CD4-positive, alpha-beta T cell (primary cell): Measurements from ENCODE around the gene ARL4D. TPM values are rescaled to one million over a fixed set of nuclear protein-coding genes. Genes with fewer than 3 reads are reported as not detected.

Experiments used
- ATAC-seq: fragments of 200-7000 bp; cut with Tn5 transposase; one replicate; pipeline ENCODE4 v1.10.0; 2022; ENCODE audit warnings: mild to moderate bottlenecking; ENCODE audit not compliant: poor library complexity
- CTCF ChIA-PET: fragments of 350-600 bp; sonication (Branson Sonifier 250); formaldehyde crosslinking; loops from one replicate; lab custom pipeline; 2021; ENCODE audit warnings: antibody characterized with exemption, inconsistent platforms; lab: Charles Lee
- POLR2A ChIA-PET: fragments of 350-600 bp; sonication (Branson Sonifier 250); formaldehyde crosslinking; loops from one replicate; lab custom pipeline; 2021; ENCODE audit warnings: antibody characterized with exemption, inconsistent platforms; lab: Charles Lee
- DNase-seq, 14 experiments: peaks; one replicate each; pipeline ENCODE4 v3.0.0-alpha.2; 2013 to 2020; ENCODE audit warnings: mixed read lengths in 2 of 14
- H3K27ac ChIP-seq, 2 donors: one replicate each; pipeline versions ENCODE4 v1.5.1 to v1.7.0; 2013; ENCODE audit warnings: low read length in 2 of 2, low read depth in 1 of 2, mild to moderate bottlenecking in 1 of 2
- H3K27me3 ChIP-seq, 2 experiments: 1 replicate in 1 of 2; 2 replicates in 1 of 2; pipeline versions ENCODE4 v1.6.1 to v1.7.0; 2013; ENCODE audit warnings: low read length in 2 of 2, control low read depth in 1 of 2, mild to moderate bottlenecking in 1 of 2, moderate library complexity in 1 of 2; ENCODE audit not compliant: insufficient read depth in 2 of 2, control insufficient read depth in 1 of 2
- H3K36me3 ChIP-seq: one replicate; pipeline ENCODE4 v1.6.1; 2013; ENCODE audit warnings: low read length, control low read depth; ENCODE audit not compliant: insufficient read depth
- H3K4me1 ChIP-seq: one replicate; pipeline ENCODE4 v1.6.1; 2013; ENCODE audit warnings: low read length, control low read depth; ENCODE audit not compliant: insufficient read depth
- H3K4me3 ChIP-seq: one replicate; pipeline ENCODE4 v1.5.1; 2013; ENCODE audit warnings: mild to moderate bottlenecking, low read length, moderate library complexity
- H3K9me3 ChIP-seq, 2 experiments: 1 replicate in 1 of 2; 2 replicates in 1 of 2; pipeline versions ENCODE4 v1.6.1 to v1.7.0; 2013; ENCODE audit warnings: low read length in 2 of 2, mild to moderate bottlenecking in 2 of 2, control low read depth in 1 of 2, moderate library complexity in 1 of 2; ENCODE audit not compliant: control insufficient read depth in 1 of 2, insufficient read depth in 1 of 2
- H3K27ac Mint-ChIP-seq: one replicate; pipeline ENCODE4 v1.8.0; 2020; ENCODE audit warnings: mixed read lengths
- H3K27me3 Mint-ChIP-seq: one replicate; pipeline ENCODE4 v1.8.0; 2021; ENCODE audit warnings: mixed read lengths
- H3K36me3 Mint-ChIP-seq: one replicate; pipeline ENCODE4 v1.8.0; 2021; ENCODE audit warnings: low read depth, mixed read lengths
- H3K4me1 Mint-ChIP-seq: one replicate; pipeline ENCODE4 v1.8.0; 2021; ENCODE audit warnings: low read depth, mixed read lengths
- H3K4me3 Mint-ChIP-seq: one replicate; pipeline ENCODE4 v1.8.0; 2020; ENCODE audit warnings: mild to moderate bottlenecking, mixed read lengths
- H3K9me3 Mint-ChIP-seq: one replicate; pipeline ENCODE4 v1.8.0; 2020; ENCODE audit warnings: mixed read lengths
- CTCF ChIP-seq: fragments of 200-600 bp; IDR thresholded peaks from one replicate; pipeline ENCODE4 v1.8.0; 2022; ENCODE audit warnings: antibody characterized with exemption, mild to moderate bottlenecking
- intact Hi-C, 2 experiments: fragments of 100-400 bp; cut with DNase I in 1 of 2; cut with micrococcal nuclease in 1 of 2; formaldehyde crosslinking; loops; one replicate each; pipeline versions ENCODE4 v1.15.1 to v1.9.0; 2023 to 2025; cut with DNase I, micrococcal nuclease
- total RNA-seq, 174 experiments: library from RNA in 2 of 174; stranded (reverse) in 2 of 174; gene quantifications; one replicate each; pipeline ENCODE4 v1.2.3 and lab custom pipeline; 2021 to 2026

Gene ARL4D
- total RNA-seq, 2 experiments from 2014 or later = 2.4 to 2.9 TPM

- no peak overlapping the region for H3K27ac ChIP-seq
- Mint-ChIP-seq H3K9me3 (no peaks in the 10 kb centered on the region), H3K27me3 (no peaks in the 10 kb centered on the region), H3K4me3 (peak overlapping the region; percentile 14), H3K4me1 (peaks cover 31% of the 10 kb centered on the region), H3K36me3 (peaks cover 10% of the 10 kb centered on the region), H3K27ac (no peak overlapping the region)
- CTCF ChIA-PET = interaction anchor here (1.6 to 4.8 kb wide), 2 partner anchors 9 to 98 kb away, joined by 5 to 47 read pairs; partner anchors contain the start of gene DHX8
- TF ChIP-seq CTCF = no peak
- DNase-seq = no peak
- peaks cover 5 to 13% of the 10 kb centered on the region in 2 experiments for H3K9me3 ChIP-seq
- no peak overlapping the region for H3K4me3 ChIP-seq
- no peaks in the 10 kb centered on the region for H3K27me3 ChIP-seq
- H3K4me1 ChIP-seq = peaks cover 27% of the 10 kb centered on the region
- intact Hi-C loops = loop anchor here (5.0 kb wide), 3 partner anchors 258 to 548 kb away; partner anchors contain the start of genes VAT1 (in 2 of the 2) and BRCA1 (in 1 of the 2)
- no peaks in the 10 kb centered on the region for H3K36me3 ChIP-seq
- no peak for ATAC-seq
- POLR2A ChIA-PET = interaction anchor here (11.2 kb wide), 1 partner anchor 16 kb away, joined by 445 read pairs; no protein-coding TSS in a partner anchor
Measured at GRCh38 chr17:43385046-43385831, 13.6 kb upstream of the ARL4D start.

GRCh38 chr17:43388359-43389045, 10.3 kb upstream of the ARL4D start:
- Histone ChIP-seq H3K27me3 (no peaks in the 10 kb centered on the region), H3K4me3 (peak overlapping the region; percentile 71), H3K4me1 (peaks cover 27% of the 10 kb centered on the region), H3K9me3 (no peaks in the 10 kb centered on the region), H3K36me3 (no peaks in the 10 kb centered on the region), H3K27ac (peak overlapping the region; percentile 94 to 97)
- intact Hi-C loops = loop anchor here (1.0 to 5.0 kb wide), 7 partner anchors 20 to 551 kb away; partner anchors contain the start of genes DHX8 (in 2 of the 2), VAT1 (in 2 of the 2), BRCA1 (in 1 of the 2) and NBR1 (in 1 of the 2)
- POLR2A ChIA-PET = interaction anchor here (0.8 to 11.2 kb wide), 31 partner anchors 10 to 1699 kb away, joined by 3 to 445 read pairs (median 4); partner anchors contain the start of genes ARL4D, BECN1, BRCA1 and DCAKD
- Mint-ChIP-seq H3K27me3 (no peaks in the 10 kb centered on the region), H3K9me3 (no peaks in the 10 kb centered on the region), H3K27ac (peak overlapping the region; percentile 97), H3K36me3 (peaks cover 10% of the 10 kb centered on the region), H3K4me3 (peak overlapping the region; percentile 93), H3K4me1 (peaks cover 36% of the 10 kb centered on the region)
- ATAC-seq (peak; percentile 70), DNase-seq (peak; percentile 84 to 95 (median 90))
- TF ChIP-seq CTCF = no peak
- CTCF ChIA-PET = interaction anchor here (1.0 to 4.8 kb wide), 4 partner anchors 11 to 95 kb away, joined by 4 to 47 read pairs (median 11); partner anchors contain the start of genes ARL4D and DHX8
